B cell (primary cell): ENCODE data around the gene CDK6. TPM values are rescaled to one million over a fixed set of nuclear protein-coding genes. Genes with fewer than 3 reads are reported as not detected.

Experiments
- ATAC-seq: fragments of 200-7000 bp; cut with Tn5 transposase; one replicate; pipeline ENCODE4 v1.10.0; 2021; ENCODE audit warnings: low read depth, mild to moderate bottlenecking, moderate number of reproducible peaks, moderate library complexity
- CTCF ChIA-PET: fragments of 350-600 bp; sonication (Branson Sonifier 250); formaldehyde crosslinking; loops from one replicate; lab custom pipeline; 2021; ENCODE audit warnings: antibody characterized with exemption, inconsistent platforms; lab: Charles Lee
- POLR2A ChIA-PET: fragments of 350-600 bp; sonication (Branson Sonifier 250); formaldehyde crosslinking; loops from one replicate; lab custom pipeline; 2021; ENCODE audit warnings: antibody characterized with exemption; lab: Charles Lee
- DNase-seq: peaks from one replicate; pipeline ENCODE4 v3.0.0; 2013
- H2AFZ ChIP-seq: 2 replicates; pipeline ENCODE4 v1.6.1; 2012; ENCODE audit warnings: mild to moderate bottlenecking, low read depth, low read length; ENCODE audit not compliant: insufficient read depth, poor library complexity, severe bottlenecking
- H3K27ac ChIP-seq, 2 donors: 1 replicate in 1 of 2; 2 replicates in 1 of 2; pipeline ENCODE4 v1.5.1; 2012 to 2013; ENCODE audit warnings: low read length in 2 of 2, mild to moderate bottlenecking in 2 of 2, moderate library complexity in 1 of 2
- H3K27me3 ChIP-seq, 4 experiments: fragments of 200-600 bp in 1 of 4; sonication (generic) in 1 of 4; replicated peaks in 1 of 4; 1 replicate in 2 of 4; 2 replicates in 2 of 4; pipeline versions ENCODE4 v1.6.1 to v1.7.0; 2013 to 2016; ENCODE audit warnings: low read length in 3 of 4, mild to moderate bottlenecking in 2 of 4, mixed read lengths in 1 of 4, moderate library complexity in 1 of 4; ENCODE audit not compliant: insufficient read depth in 4 of 4, control insufficient read depth in 3 of 4; ENCODE audit errors: control extremely low read depth in 1 of 4
- H3K36me3 ChIP-seq, 2 experiments: replicated peaks in 1 of 2; 1 replicate in 1 of 2; 2 replicates in 1 of 2; pipeline versions ENCODE4 v1.6.1 to v1.7.1; 2013; ENCODE audit warnings: low read length in 1 of 2; ENCODE audit not compliant: insufficient read depth in 2 of 2, control insufficient read depth in 1 of 2; ENCODE audit errors: control extremely low read depth in 1 of 2, extremely low read depth in 1 of 2
- H3K4me1 ChIP-seq, 2 donors: fragments of 200-600 bp in 1 of 2; sonication (generic) in 1 of 2; 1 replicate in 1 of 2; 2 replicates in 1 of 2; pipeline versions ENCODE4 v1.5.1 to v1.6.1; 2013 to 2017; ENCODE audit warnings: low read length in 2 of 2; ENCODE audit not compliant: control insufficient read depth in 2 of 2, insufficient read depth in 2 of 2
- H3K4me2 ChIP-seq: replicated peaks from 2 replicates; pipeline ENCODE3; 2012; ENCODE audit warnings: mild to moderate bottlenecking, low read depth, low read length; ENCODE audit not compliant: poor library complexity, severe bottlenecking
- H3K4me3 ChIP-seq, 5 experiments: fragments of 200-600 bp in 1 of 5; sonication (generic) in 1 of 5; 1 replicate in 3 of 5; 2 replicates in 2 of 5; pipeline versions ENCODE4 v1.5.1 to v1.7.0; 2011 to 2016; ENCODE audit warnings: low read length in 4 of 5, mild to moderate bottlenecking in 4 of 5, low read depth in 2 of 5, control low read depth in 1 of 5, moderate library complexity in 1 of 5; ENCODE audit not compliant: insufficient read depth in 1 of 5; ENCODE audit errors: control extremely low read depth in 1 of 5, extremely low read depth in 1 of 5
- H3K79me2 ChIP-seq: fragments of 200-600 bp; sonication (generic); one replicate; pipeline ENCODE4 v1.6.0; 2016; ENCODE audit warnings: low read length; ENCODE audit not compliant: control insufficient read depth, insufficient read depth
- H3K9ac ChIP-seq: fragments of 200-600 bp; sonication (generic); 2 replicates; pipeline ENCODE4 v1.6.1; 2017; ENCODE audit warnings: mild to moderate bottlenecking, low read length, moderate library complexity
- H3K9me3 ChIP-seq, 3 donors: one replicate each; pipeline versions ENCODE4 v1.6.1 to v1.7.1; 2013; ENCODE audit warnings: low read length in 2 of 3; ENCODE audit not compliant: control insufficient read depth in 2 of 3, insufficient read depth in 1 of 3; ENCODE audit errors: control extremely low read depth in 1 of 3
- H4K20me1 ChIP-seq: 2 replicates; pipeline ENCODE4 v1.6.0; 2012; ENCODE audit warnings: mild to moderate bottlenecking, low read length; ENCODE audit not compliant: insufficient read depth, control insufficient read depth, poor library complexity, severe bottlenecking
- H3K27ac Mint-ChIP-seq: one replicate; pipeline ENCODE4 v1.8.0; 2021; ENCODE audit warnings: mixed read lengths
- H3K27me3 Mint-ChIP-seq: one replicate; pipeline ENCODE4 v1.8.0; 2021; ENCODE audit warnings: mixed read lengths
- H3K4me1 Mint-ChIP-seq: one replicate; pipeline ENCODE4 v1.8.0; 2021; ENCODE audit warnings: mixed read lengths
- H3K4me3 Mint-ChIP-seq: one replicate; pipeline ENCODE4 v1.8.0; 2021; ENCODE audit warnings: mixed read lengths
- H3K9me3 Mint-ChIP-seq: one replicate; pipeline ENCODE4 v1.8.0; 2022; ENCODE audit warnings: mixed read lengths; ENCODE audit not compliant: insufficient read depth
- CTCF ChIP-seq: fragments of 200-600 bp; IDR thresholded peaks from one replicate; pipeline ENCODE4 v1.8.0; 2022; ENCODE audit warnings: antibody characterized with exemption, mild to moderate bottlenecking
- EZH2 ChIP-seq: IDR thresholded peaks from 2 replicates; pipeline ENCODE4 v1.6.1; 2012; ENCODE audit warnings: borderline replicate concordance, low read depth, mild to moderate bottlenecking, moderate library complexity, low read length; ENCODE audit not compliant: insufficient read depth, poor library complexity, severe bottlenecking
- WGBS: methylation state at CpG from one replicate; pipeline ENCODE4 v1.1.5; 2013; ENCODE audit warnings: missing lambda C conversion rate; ENCODE audit not compliant: insufficient coverage; 5-methylcytosine and 5-hydroxymethylcytosine counted together
- intact Hi-C: fragments of 100-400 bp; cut with micrococcal nuclease; formaldehyde crosslinking; loops from one replicate; pipeline ENCODE4 v1.10.0; 2022
- polyA plus RNA-seq: library from polyadenylated mRNA; depleted of rRNA; stranded (reverse); fragments of >200 nt; gene quantifications from 2 replicates; pipeline ENCODE4 v1.2.3, GENCODE V29; 2012
- total RNA-seq, 2 donors: library from RNA; stranded (reverse); fragments of 120-200 nt in 1 of 2; gene quantifications; 1 replicate in 1 of 2; 2 replicates in 1 of 2; pipeline versions ENCODE4 v1.2.3 to v1.2.4, GENCODE V29; 2013 to 2022

CDK6 gene
- total and polyA plus RNA-seq, 2 donors (not counting 1 experiment from before 2014, with no cell fraction given) = 3.0 to 14.6 TPM

DNA sequence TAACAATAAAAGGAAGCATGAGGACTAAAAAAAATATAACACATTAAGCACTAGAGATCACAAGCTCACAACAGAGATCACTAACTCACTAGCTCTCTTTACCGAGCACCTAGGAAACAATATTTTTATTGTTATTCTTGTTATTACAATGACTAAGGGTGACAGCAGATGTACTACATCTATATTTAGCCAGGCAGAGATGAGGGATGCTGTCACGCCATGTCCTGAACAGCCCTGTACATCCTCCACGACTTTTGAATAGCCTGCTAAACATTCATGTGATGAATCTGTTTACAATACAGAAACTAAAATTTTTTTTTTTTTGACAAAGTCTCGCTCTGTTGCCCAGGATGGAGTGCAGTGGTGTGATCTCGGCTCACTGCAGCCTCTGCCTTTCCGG, 268.9 kb downstream of the CDK6 start:
- H3K27me3 Mint-ChIP-seq = no peaks in the 10 kb centered on the region
- Histone ChIP-seq H3K4me2 (no peak overlapping the region), H3K9ac (no peak overlapping the region), H3K36me3 (peaks cover 23 to 56% of the 10 kb centered on the region in 2 experiments), H3K4me1 (no peaks in the 10 kb centered on the region), H3K27ac (no peak overlapping the region), H2AFZ (no peak overlapping the region), H4K20me1 (no peaks in the 10 kb centered on the region), H3K79me2 (no peaks in the 10 kb centered on the region), H3K27me3 (no peaks in the 10 kb centered on the region), H3K4me3 (no peak overlapping the region), H3K9me3 (no peaks in the 10 kb centered on the region)
- ChIA-PET CTCF (no interaction called here), POLR2A (interaction anchor here (0.6 kb wide), 1 partner anchor 37 kb away, joined by 4 read pairs; no protein-coding TSS in a partner anchor)
- TF ChIP-seq EZH2 (no peak), CTCF (no peak)
- H3K9me3 Mint-ChIP-seq = no peaks in the 10 kb centered on the region
- WGBS = 100% methylated on average over 4 of the region's 6 CpGs
- DNase-seq (no peak), ATAC-seq (no peak)
- intact Hi-C loops = no loop called here
- no peaks in the 10 kb centered on the region for H3K4me1 Mint-ChIP-seq
- H3K27ac Mint-ChIP-seq = no peak overlapping the region
- no peak overlapping the region for H3K4me3 Mint-ChIP-seq

DNA sequence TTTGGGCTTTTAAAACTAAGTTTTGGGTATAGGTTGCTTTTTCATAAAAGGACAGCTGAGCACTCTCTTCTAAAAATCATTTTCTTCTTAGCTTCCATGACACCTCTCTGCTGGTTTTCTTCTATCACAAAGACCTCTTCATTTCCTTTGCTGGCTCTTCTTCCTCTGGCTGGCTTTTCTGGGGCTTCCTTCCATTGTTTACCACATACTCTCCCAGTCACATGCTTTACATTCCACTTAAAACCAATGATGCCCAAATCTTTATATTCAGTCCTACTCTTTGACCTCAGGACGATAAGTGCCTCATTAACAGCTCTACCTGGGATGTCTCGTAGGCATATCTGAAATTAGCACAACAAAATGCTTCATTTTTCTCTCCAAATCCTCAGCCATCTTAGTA, 273.0 kb downstream of the CDK6 start:
- H3K27ac Mint-ChIP-seq = no peak overlapping the region
- POLR2A ChIA-PET = no interaction called here
- Histone ChIP-seq H3K36me3 (peaks cover 18 to 50% of the 10 kb centered on the region in 2 experiments), H3K9ac (no peak overlapping the region), H3K4me2 (no peak overlapping the region), H3K9me3 (no peaks in the 10 kb centered on the region), H2AFZ (no peak overlapping the region), H3K27me3 (no peaks in the 10 kb centered on the region), H3K4me3 (no peak overlapping the region), H4K20me1 (no peaks in the 10 kb centered on the region), H3K79me2 (no peaks in the 10 kb centered on the region), H3K27ac (no peak overlapping the region), H3K4me1 (no peaks in the 10 kb centered on the region)
- ATAC-seq (no peak), DNase-seq (no peak)
- no peak for TF ChIP-seq EZH2
- no peak for TF ChIP-seq CTCF
- 100% methylated on average over 2 of the region's 2 CpGs for WGBS
- CTCF ChIA-PET = interaction anchor here (0.8 kb wide), 1 partner anchor 16 kb away, joined by 3 read pairs; no protein-coding TSS in a partner anchor
- no peaks in the 10 kb centered on the region for H3K9me3 Mint-ChIP-seq
- H3K27me3 Mint-ChIP-seq = no peaks in the 10 kb centered on the region
- no peaks in the 10 kb centered on the region for H3K4me1 Mint-ChIP-seq
- H3K4me3 Mint-ChIP-seq = no peak overlapping the region
- intact Hi-C loops = no loop called here
